H9 (cell line): ENCODE results near the gene ZFP42. TPM values are rescaled to one million over a fixed set of nuclear protein-coding genes. Genes with fewer than 3 reads are reported as not detected.

Experiments used
- DNase-seq: peaks from one replicate; pipeline ENCODE4 v3.0.0-alpha.2; 2017
- H2AFZ ChIP-seq: one replicate; pipeline ENCODE4 v1.6.1; 2013; ENCODE audit warnings: mild to moderate bottlenecking, low read length, control low read depth, moderate library complexity
- H2AK5ac ChIP-seq: 2 replicates; pipeline ENCODE4 v1.6.1; 2013; ENCODE audit warnings: low read length, control low read depth, mixed read lengths; ENCODE audit not compliant: insufficient read length
- H2BK120ac ChIP-seq: one replicate; pipeline ENCODE4 v1.6.1; 2013; ENCODE audit warnings: low read depth, mild to moderate bottlenecking, low read length, control low read depth, inconsistent platforms; ENCODE audit not compliant: poor library complexity, severe bottlenecking
- H2BK12ac ChIP-seq: 2 replicates; pipeline ENCODE4 v1.6.1; 2013; ENCODE audit warnings: low read length, control low read depth, mixed read lengths, low read depth; ENCODE audit not compliant: insufficient read length
- H2BK15ac ChIP-seq: 2 replicates; pipeline ENCODE4 v1.6.1; 2013; ENCODE audit warnings: low read depth, low read length, control low read depth
- H2BK20ac ChIP-seq: one replicate; pipeline ENCODE4 v1.6.1; 2013; ENCODE audit warnings: low read depth, mild to moderate bottlenecking, low read length, control low read depth, inconsistent platforms; ENCODE audit not compliant: poor library complexity, severe bottlenecking
- H2BK5ac ChIP-seq: 2 replicates; pipeline ENCODE4 v1.6.1; 2013; ENCODE audit warnings: low read length, control low read depth, mixed read lengths; ENCODE audit not compliant: insufficient read length
- H3K14ac ChIP-seq: 2 replicates; pipeline ENCODE4 v1.6.1; 2013; ENCODE audit warnings: low read length, control low read depth; ENCODE audit not compliant: insufficient read depth
- H3K18ac ChIP-seq: 2 replicates; pipeline ENCODE4 v1.6.1; 2013; ENCODE audit warnings: low read depth, mild to moderate bottlenecking, mixed read lengths, low read length, control low read depth; ENCODE audit not compliant: insufficient read length
- H3K23ac ChIP-seq: 2 replicates; pipeline ENCODE4 v1.6.1; 2013; ENCODE audit warnings: low read length, control low read depth, mixed read lengths, low read depth; ENCODE audit not compliant: insufficient read length
- H3K23me2 ChIP-seq: 2 replicates; pipeline ENCODE4 v1.6.1; 2013; ENCODE audit warnings: low read depth, mild to moderate bottlenecking, mixed read lengths, low read length, control low read depth; ENCODE audit not compliant: insufficient read length, poor library complexity, severe bottlenecking
- H3K27ac ChIP-seq: 2 replicates; pipeline ENCODE4 v1.5.1; 2013; ENCODE audit warnings: low read length, control low read depth, mixed read lengths, low read depth; ENCODE audit not compliant: insufficient read length
- H3K27me3 ChIP-seq: 2 replicates; pipeline ENCODE4 v1.6.1; 2013; ENCODE audit warnings: low read length, control low read depth, inconsistent platforms; ENCODE audit not compliant: insufficient read depth
- H3K4ac ChIP-seq: 2 replicates; pipeline ENCODE4 v1.6.1; 2013; ENCODE audit warnings: low read depth, mild to moderate bottlenecking, control low read depth, inconsistent platforms, low read length, moderate library complexity
- H3K4me1 ChIP-seq: 2 replicates; pipeline ENCODE4 v1.6.1; 2013; ENCODE audit warnings: low read length, control low read depth, inconsistent platforms; ENCODE audit not compliant: insufficient read depth
- H3K4me2 ChIP-seq: 2 replicates; pipeline ENCODE4 v1.6.1; 2013; ENCODE audit warnings: low read length, control low read depth, mixed read lengths; ENCODE audit not compliant: insufficient read length, insufficient read depth
- H3K56ac ChIP-seq: 2 replicates; pipeline ENCODE4 v1.6.1; 2013; ENCODE audit warnings: low read depth, mild to moderate bottlenecking, mixed read lengths, low read length, control low read depth; ENCODE audit not compliant: insufficient read length
- H3K79me1 ChIP-seq: 2 replicates; pipeline ENCODE4 v1.6.1; 2013; ENCODE audit warnings: low read depth, mild to moderate bottlenecking, moderate library complexity, low read length, control low read depth, inconsistent platforms; ENCODE audit not compliant: insufficient read depth, poor library complexity, severe bottlenecking
- H3K79me2 ChIP-seq: 2 replicates; pipeline ENCODE4 v1.6.1; 2013; ENCODE audit warnings: low read length, control low read depth, inconsistent platforms; ENCODE audit not compliant: insufficient read depth
- H3K9ac ChIP-seq: 2 replicates; pipeline ENCODE4 v1.6.1; 2013; ENCODE audit warnings: low read length, control low read depth, mixed read lengths; ENCODE audit not compliant: insufficient read length; ENCODE audit errors: extremely low read depth
- H3K9me3 ChIP-seq: one replicate; pipeline ENCODE4 v1.6.1; 2013; ENCODE audit warnings: low read depth, low read length, inconsistent platforms; ENCODE audit not compliant: control insufficient read depth
- H3T11ph ChIP-seq: one replicate; pipeline ENCODE4 v1.6.1; 2013; ENCODE audit warnings: mild to moderate bottlenecking, low read length, control low read depth, inconsistent platforms
- H4K20me1 ChIP-seq: one replicate; pipeline ENCODE4 v1.6.1; 2013; ENCODE audit not compliant: control insufficient read depth, insufficient read length, insufficient read depth
- H4K5ac ChIP-seq: 2 replicates; pipeline ENCODE4 v1.6.1; 2013; ENCODE audit warnings: low read depth, mild to moderate bottlenecking, mixed read lengths, low read length, control low read depth; ENCODE audit not compliant: insufficient read length
- H4K8ac ChIP-seq: replicated peaks from 2 replicates; pipeline ENCODE4 v1.6.1; 2013; ENCODE audit warnings: low read length, control low read depth, mixed read lengths, low read depth; ENCODE audit not compliant: insufficient read length
- H4K91ac ChIP-seq: 2 replicates; pipeline ENCODE4 v1.6.1; 2013; ENCODE audit warnings: low read depth, mild to moderate bottlenecking, moderate library complexity, mixed read lengths, low read length, control low read depth; ENCODE audit not compliant: insufficient read length
- H3K27ac Mint-ChIP-seq, 3 experiments: 2 replicates in 2 of 3; 3 replicates in 1 of 3; pipeline ENCODE4 v1.8.0; 2020 to 2021; ENCODE audit warnings: mixed read lengths in 3 of 3, mild to moderate bottlenecking in 1 of 3, moderate library complexity in 1 of 3
- H3K27me3 Mint-ChIP-seq: 2 replicates; pipeline ENCODE4 v1.8.0; 2021; ENCODE audit warnings: low read depth, mild to moderate bottlenecking, moderate library complexity, mixed read lengths
- H3K36me3 Mint-ChIP-seq, 3 experiments: 2 replicates in 2 of 3; 3 replicates in 1 of 3; pipeline ENCODE4 v1.8.0; 2020 to 2021; ENCODE audit warnings: low read depth in 3 of 3, mixed read lengths in 3 of 3; ENCODE audit not compliant: insufficient read depth in 1 of 3
- H3K4me1 Mint-ChIP-seq, 2 experiments: 2 replicates each; pipeline ENCODE4 v1.8.0; 2020; ENCODE audit warnings: mixed read lengths in 2 of 2
- H3K4me3 Mint-ChIP-seq, 2 experiments: 2 replicates in 1 of 2; 3 replicates in 1 of 2; pipeline ENCODE4 v1.8.0; 2020 to 2021; ENCODE audit warnings: mild to moderate bottlenecking in 2 of 2, mixed read lengths in 2 of 2, moderate library complexity in 1 of 2
- H3K9me3 Mint-ChIP-seq, 2 experiments: 2 replicates in 1 of 2; 3 replicates in 1 of 2; pipeline ENCODE4 v1.8.0; 2020; ENCODE audit warnings: mild to moderate bottlenecking in 2 of 2, mixed read lengths in 2 of 2, moderate library complexity in 1 of 2
- WGBS: extraction: QIAGEN DNeasy Blood & Tissue Kit; methylation state at CpG from one replicate; pipeline ENCODE4 v1.1.7; 2013; ENCODE audit warnings: missing lambda C conversion rate, low lambda C conversion rate, mixed read lengths; ENCODE audit not compliant: insufficient read length; ENCODE audit errors: extremely low coverage; 5-methylcytosine and 5-hydroxymethylcytosine counted together
- total RNA-seq: library from RNA; stranded (reverse); gene quantifications from 2 replicates; pipeline ENCODE4 v1.2.1, GENCODE V29; 2021
- TF ChIP-seq, protein P1 (sequence below): fragments of 200-600 bp; sonication (generic); conservative IDR thresholded peaks from 3 replicates; pipeline ENCODE4 v1.8.0; 2021; ENCODE audit warnings: antibody characterized with exemption, mild to moderate bottlenecking

The ZFP42 gene
- total RNA-seq, 1 experiment from 2014 or later: 193 TPM

DNA sequence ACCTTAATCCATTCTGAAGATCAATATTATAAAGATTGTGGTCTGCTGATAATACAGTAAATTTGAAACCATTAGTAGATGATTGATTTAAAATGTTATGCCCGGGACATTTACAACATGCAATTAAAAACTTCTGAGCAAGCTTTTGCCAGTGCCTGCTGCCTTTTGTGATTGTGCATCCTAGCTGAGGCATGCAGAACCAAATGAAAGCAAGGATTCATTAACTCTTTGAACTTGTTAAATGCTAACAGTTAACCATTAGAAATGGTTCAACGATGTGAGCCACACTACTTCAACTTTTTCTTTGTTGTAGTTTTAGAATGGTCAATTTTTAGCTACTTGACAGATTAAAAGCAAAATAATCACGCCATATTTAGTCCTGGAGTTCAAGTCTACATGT, 51.1 kb downstream of the ZFP42 start:
- H2BK12ac ChIP-seq: no peak overlapping the region
- H3K4me1 ChIP-seq: 0 out of 2 replicates have a peak, but pooled peaks cover 2% of the 10 kb centered on the region
- no peak overlapping the region for H3K18ac ChIP-seq
- H3K4me3 Mint-ChIP-seq: no peak overlapping the region
- H3K27ac ChIP-seq: no peak overlapping the region
- H3T11ph ChIP-seq: no peak overlapping the region
- no peaks in the 10 kb centered on the region; the same call in none of the 2 replicates for H3K27me3 Mint-ChIP-seq
- H3K36me3 Mint-ChIP-seq: no peaks in the 10 kb centered on the region
- no peak overlapping the region for H3K27ac Mint-ChIP-seq
- H3K27me3 ChIP-seq: no peaks in the 10 kb centered on the region
- H3K9me3 Mint-ChIP-seq: no peaks in the 10 kb centered on the region
- H2AFZ ChIP-seq: no peak overlapping the region
- H3K79me2 ChIP-seq: no peaks in the 10 kb centered on the region; the same call in 1 of the 2 replicates
- no peak overlapping the region for H2BK120ac ChIP-seq
- no peak overlapping the region for H4K91ac ChIP-seq
- no peak for DNase-seq
- no peaks in the 10 kb centered on the region for H4K20me1 ChIP-seq
- no peak overlapping the region for H2AK5ac ChIP-seq
- no peak overlapping the region for H4K8ac ChIP-seq
- no peak overlapping the region for H3K9ac ChIP-seq
- H3K4me2 ChIP-seq: no peak overlapping the region
- no CpG with 5 or more reads among the region's 3 CpGs for WGBS
- H2BK15ac ChIP-seq: no peak overlapping the region
- H3K9me3 ChIP-seq: no peaks in the 10 kb centered on the region
- no peak overlapping the region for H2BK5ac ChIP-seq
- H3K79me1 ChIP-seq: no peaks in the 10 kb centered on the region
- H2BK20ac ChIP-seq: no peak overlapping the region
- no peaks in the 10 kb centered on the region for H3K23me2 ChIP-seq
- no peak overlapping the region for H3K56ac ChIP-seq
- no peak overlapping the region for H4K5ac ChIP-seq
- H3K14ac ChIP-seq: no peak overlapping the region
- no peak overlapping the region for H3K23ac ChIP-seq
- H3K4ac ChIP-seq: no peak overlapping the region
- H3K4me1 Mint-ChIP-seq: peaks cover 14 to 23% of the 10 kb centered on the region in 2 experiments
- TF ChIP-seq, protein P1, sequence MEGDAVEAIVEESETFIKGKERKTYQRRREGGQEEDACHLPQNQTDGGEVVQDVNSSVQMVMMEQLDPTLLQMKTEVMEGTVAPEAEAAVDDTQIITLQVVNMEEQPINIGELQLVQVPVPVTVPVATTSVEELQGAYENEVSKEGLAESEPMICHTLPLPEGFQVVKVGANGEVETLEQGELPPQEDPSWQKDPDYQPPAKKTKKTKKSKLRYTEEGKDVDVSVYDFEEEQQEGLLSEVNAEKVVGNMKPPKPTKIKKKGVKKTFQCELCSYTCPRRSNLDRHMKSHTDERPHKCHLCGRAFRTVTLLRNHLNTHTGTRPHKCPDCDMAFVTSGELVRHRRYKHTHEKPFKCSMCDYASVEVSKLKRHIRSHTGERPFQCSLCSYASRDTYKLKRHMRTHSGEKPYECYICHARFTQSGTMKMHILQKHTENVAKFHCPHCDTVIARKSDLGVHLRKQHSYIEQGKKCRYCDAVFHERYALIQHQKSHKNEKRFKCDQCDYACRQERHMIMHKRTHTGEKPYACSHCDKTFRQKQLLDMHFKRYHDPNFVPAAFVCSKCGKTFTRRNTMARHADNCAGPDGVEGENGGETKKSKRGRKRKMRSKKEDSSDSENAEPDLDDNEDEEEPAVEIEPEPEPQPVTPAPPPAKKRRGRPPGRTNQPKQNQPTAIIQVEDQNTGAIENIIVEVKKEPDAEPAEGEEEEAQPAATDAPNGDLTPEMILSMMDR: no peak
